Ovary (tissue), 9 donors: Measurements from ENCODE around the gene AP2S1. TPM values are rescaled to one million over a fixed set of nuclear protein-coding genes. Genes with fewer than 3 reads are reported as not detected.

Experiments
- DNase-seq, 5 donors: peaks; one replicate each; pipeline ENCODE4 v3.0.0-alpha.2; 2019 to 2020
- H3K27ac ChIP-seq, 2 donors: fragments of 200-600 bp; one replicate each; pipeline versions ENCODE4 v1.5.1 to v1.8.0; 2019 to 2022
- H3K27me3 ChIP-seq: fragments of 200-600 bp; one replicate; pipeline ENCODE4 v1.8.0; 2022
- H3K36me3 ChIP-seq: fragments of 200-600 bp; sonication (generic); one replicate; pipeline ENCODE4 v1.5.1; 2019
- H3K4me1 ChIP-seq: one replicate; pipeline ENCODE4 v1.8.1; 2013; ENCODE audit warnings: mild to moderate bottlenecking, moderate library complexity; ENCODE audit not compliant: insufficient read depth
- H3K4me3 ChIP-seq: fragments of 200-600 bp; sonication (generic); one replicate; pipeline ENCODE4 v1.5.1; 2017
- H3K9me3 ChIP-seq, 2 donors: fragments of 200-600 bp in 1 of 2; sonication (generic) in 1 of 2; one replicate each; pipeline versions ENCODE4 v1.5.1 to v1.8.1; 2013 to 2019; ENCODE audit warnings: mild to moderate bottlenecking in 1 of 2, moderate library complexity in 1 of 2
- EP300 ChIP-seq: sonication (generic); formaldehyde crosslinking; IDR thresholded peaks from one replicate; pipeline ENCODE4 v1.6.1; 2017; ENCODE audit warnings: antibody characterized with exemption
- POLR2A ChIP-seq: fragments of 450-650 bp; IDR thresholded peaks from one replicate; pipeline ENCODE4 v1.6.1; 2017; ENCODE audit warnings: antibody characterized with exemption, mild to moderate bottlenecking, moderate library complexity
- WGBS, 3 donors: extraction: QIAGEN DNeasy Blood & Tissue Kit in 1 of 3; methylation state at CpG; one replicate each; pipeline versions ENCODE4 v1.1.5 to v1.1.7; 2013 to 2017; 5-methylcytosine and 5-hydroxymethylcytosine counted together
- intact Hi-C, 4 donors: fragments of 100-400 bp; cut with DNase I; formaldehyde crosslinking; loops; one replicate each; pipeline versions ENCODE4 v1.11.0 to v1.15.1; 2022 to 2023
- polyA plus RNA-seq, 2 donors: library from polyadenylated mRNA; stranded (reverse); fragments of 200-250 nt in 1 of 2; fragments of 350-450 nt in 1 of 2; fragmentation: Illumina TruSeq in 1 of 2; extraction: RNeasy Lipid Tissue Mini Kit (QIAGEN cat#74804) in 1 of 2; gene quantifications; one replicate each; pipeline ENCODE4 v1.2.3, GENCODE V29; 2013 to 2014
- total RNA-seq, 7 donors: library from RNA; depleted of rRNA in 2 of 7; stranded (reverse); fragments of >200 nt in 2 of 7; fragmentation: NEBNext Ultra II Directional in 3 of 7; extraction: Animal tissue kit (Norgen Biotek cat#: 25700) in 3 of 7; gene quantifications; one replicate each; pipeline versions ENCODE4 v1.1.0 to v1.2.4, GENCODE V29; 2016 to 2023
- TF ChIP-seq, protein P1 (sequence below), 3 donors: fragments of 450-650 bp in 2 of 3; fragments of 200-600 bp in 1 of 3; IDR thresholded peaks; one replicate each; pipeline versions ENCODE4 v1.5.1 to v1.8.0; 2016 to 2022; ENCODE audit warnings: antibody characterized with exemption in 3 of 3, mild to moderate bottlenecking in 1 of 3
- donor health status: DM: no; HTN: no; CAD: no; lungs with moderate emphysema.
- donor health status: DM: no; HTN: no; CAD: no.
- donor health status: Bipolar disorder and iron deficiency.
- donor health status: DM: yes; HTN: yes; CAD: no.
- donor health status: DM: no; HTN: no; CAD: no.
- donor health status: DM: yes; HTN: yes; CAD: no.

AP2S1 gene
- total and polyA plus RNA-seq, 9 donors = 39.9 to 86.3 (median 57.0) TPM

DNA sequence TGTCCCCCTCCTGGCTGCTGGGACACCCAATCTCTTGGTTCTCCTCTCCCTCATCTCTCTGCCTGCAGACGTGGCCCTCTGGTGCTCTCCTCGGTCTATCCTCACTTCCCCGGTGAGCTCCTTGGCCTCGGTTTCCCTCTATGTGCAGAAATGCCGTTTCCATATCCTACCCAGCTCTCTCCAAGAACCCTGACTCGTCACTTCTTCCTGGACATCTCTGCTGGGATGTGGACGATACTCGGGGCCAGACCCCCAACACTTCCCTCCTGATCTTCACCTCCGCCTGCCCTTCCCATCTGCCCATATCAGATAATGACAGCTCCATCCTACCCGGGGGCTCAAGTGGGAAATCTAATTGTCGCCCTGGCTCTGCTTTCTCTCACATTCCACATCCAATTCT is 7.9 kb downstream of the AP2S1 start:
- WGBS, 3 donors = 83 to 88% (median 84%) methylated on average over 11 of the region's 11 CpGs
- H3K9me3 ChIP-seq = no peaks in the 10 kb centered on the region
- no peaks in the 10 kb centered on the region for H3K4me1 ChIP-seq
- no peaks in the 10 kb centered on the region for H3K27me3 ChIP-seq
- H3K4me3 ChIP-seq = no peak overlapping the region
- H3K36me3 ChIP-seq = no peaks in the 10 kb centered on the region
- no peak for DNase-seq
- no peak overlapping the region for H3K27ac ChIP-seq
- TF ChIP-seq, protein P1, sequence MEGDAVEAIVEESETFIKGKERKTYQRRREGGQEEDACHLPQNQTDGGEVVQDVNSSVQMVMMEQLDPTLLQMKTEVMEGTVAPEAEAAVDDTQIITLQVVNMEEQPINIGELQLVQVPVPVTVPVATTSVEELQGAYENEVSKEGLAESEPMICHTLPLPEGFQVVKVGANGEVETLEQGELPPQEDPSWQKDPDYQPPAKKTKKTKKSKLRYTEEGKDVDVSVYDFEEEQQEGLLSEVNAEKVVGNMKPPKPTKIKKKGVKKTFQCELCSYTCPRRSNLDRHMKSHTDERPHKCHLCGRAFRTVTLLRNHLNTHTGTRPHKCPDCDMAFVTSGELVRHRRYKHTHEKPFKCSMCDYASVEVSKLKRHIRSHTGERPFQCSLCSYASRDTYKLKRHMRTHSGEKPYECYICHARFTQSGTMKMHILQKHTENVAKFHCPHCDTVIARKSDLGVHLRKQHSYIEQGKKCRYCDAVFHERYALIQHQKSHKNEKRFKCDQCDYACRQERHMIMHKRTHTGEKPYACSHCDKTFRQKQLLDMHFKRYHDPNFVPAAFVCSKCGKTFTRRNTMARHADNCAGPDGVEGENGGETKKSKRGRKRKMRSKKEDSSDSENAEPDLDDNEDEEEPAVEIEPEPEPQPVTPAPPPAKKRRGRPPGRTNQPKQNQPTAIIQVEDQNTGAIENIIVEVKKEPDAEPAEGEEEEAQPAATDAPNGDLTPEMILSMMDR (IDR thresholded peaks at IDR 0.05) = no peak
- TF ChIP-seq POLR2A (no peak), EP300 (no peak)
- intact Hi-C loops = loop anchor here in 1 of 4 donors (5.0 kb wide), 1 partner anchor 85 kb away; no protein-coding TSS in a partner anchor

- WGBS, 3 donors = 69 to 78% (median 73%) methylated on average over 12 of the region's 12 CpGs
- intact Hi-C loops = loop anchor here (2.0 to 5.0 kb wide), 2 partner anchors 84 to 85 kb away; no protein-coding TSS in a partner anchor
- DNase-seq = peak in 2 of 5 donors; percentile 48 to 55
Measured at GRCh38 chr19:46841458-46842083, 9.1 kb downstream of the AP2S1 start.

GRCh38 chr19:46840498-46840942 is 10.1 kb downstream of the AP2S1 start:
- Histone ChIP-seq H3K4me3 (no peak overlapping the region), H3K9me3 (no peaks in the 10 kb centered on the region), H3K36me3 (no peaks in the 10 kb centered on the region), H3K4me1 (no peaks in the 10 kb centered on the region), H3K27me3 (no peaks in the 10 kb centered on the region), H3K27ac (no peak overlapping the region)
- DNase-seq = peak; percentile 51 to 77 (median 67)
- TF ChIP-seq, protein P1 (IDR thresholded peaks at IDR 0.05) = peak; percentile 76 to 89 (median 86)
- TF ChIP-seq POLR2A = no peak
- no peak for TF ChIP-seq EP300
- WGBS, 3 donors = 13 to 20% (median 14%) methylated on average over 13 of the region's 13 CpGs
- intact Hi-C loops = loop anchor here (2.0 to 5.0 kb wide), 2 partner anchors 83 to 84 kb away; no protein-coding TSS in a partner anchor

More at GRCh38 chr19:46841458-46842083, 9.1 kb downstream of the AP2S1 start:
- TF ChIP-seq POLR2A = no peak
- TF ChIP-seq, protein P1 (IDR thresholded peaks at IDR 0.05) = no peak
- TF ChIP-seq EP300 = no peak
- Histone ChIP-seq H3K27ac (no peak overlapping the region), H3K36me3 (no peaks in the 10 kb centered on the region), H3K9me3 (no peaks in the 10 kb centered on the region), H3K27me3 (no peaks in the 10 kb centered on the region), H3K4me3 (no peak overlapping the region), H3K4me1 (no peaks in the 10 kb centered on the region)

- Histone ChIP-seq H3K9me3 (no peaks in the 10 kb centered on the region), H3K27me3 (no peaks in the 10 kb centered on the region), H3K4me1 (no peaks in the 10 kb centered on the region), H3K4me3 (no peak overlapping the region), H3K36me3 (no peaks in the 10 kb centered on the region), H3K27ac (no peak overlapping the region)
- WGBS, 3 donors = 74 to 81% (median 75%) methylated on average over 12 of the region's 12 CpGs
- DNase-seq = no peak
- intact Hi-C loops = loop anchor here (2.0 to 5.0 kb wide), 2 partner anchors 83 kb away; no protein-coding TSS in a partner anchor
- TF ChIP-seq POLR2A = no peak
- TF ChIP-seq, protein P1 (IDR thresholded peaks at IDR 0.05) = no peak
- TF ChIP-seq EP300 = no peak
Measured at GRCh38 chr19:46839752-46840497, 10.7 kb downstream of the AP2S1 start.
